ENCODE data around the gene PPP6R2. TPM values are rescaled to one million over a fixed set of nuclear protein-coding genes. Genes with fewer than 3 reads are reported as not detected.

The PPP6R2 gene
- total and polyA plus RNA-seq, 9 of the 15 experiments (the other 6 are each of a cell fraction or from before 2014, with no cell fraction given), result 0.32 to 39.8 (median 21.4) TPM

- no peak for ATAC-seq
- ChIA-PET CTCF (ENCODE audit: low intra/inter-chr PET ratio) (interaction anchor here (0.6 kb wide), 1 partner anchor 359 kb away, joined by 3 read pairs; no protein-coding TSS in a partner anchor), POLR2A (no interaction called here)
- Histone ChIP-seq H3K4me3 (no peak overlapping the region), H3K9ac (ENCODE audit: insufficient read depth in 1 of 2, low read depth in 2 of 2, low read length in 2 of 2) (no peak overlapping the region), H4K20me1 (replicated peaks; ENCODE audit: control insufficient read depth, insufficient read depth, low read length) (no peaks in the 10 kb centered on the region), H2AFZ (ENCODE audit: low read depth, low read length) (no peak overlapping the region), H3K27me3 (ENCODE audit: control insufficient read depth in 2 of 2, insufficient read depth in 2 of 2, low read length in 2 of 2) (no peaks in the 10 kb centered on the region), H3K27ac (ENCODE audit: extremely low read depth, low read depth, low read length) (no peak overlapping the region), H3K9me1 (ENCODE audit: control insufficient read depth, insufficient read depth, low read length) (no peaks in the 10 kb centered on the region), H3K9me3 (replicated peaks; ENCODE audit: control insufficient read depth, insufficient read depth, low read depth, low read length) (no peaks in the 10 kb centered on the region), H3K4me2 (ENCODE audit: insufficient read depth, low read length) (no peak overlapping the region), H3K79me2 (ENCODE audit: control insufficient read depth, insufficient read depth, low read length) (no peaks in the 10 kb centered on the region), H3K4me1 (replicated peaks in 1 of 2; ENCODE audit: control insufficient read depth in 2 of 2, insufficient read depth in 2 of 2, low read length in 2 of 2) (peaks cover 0 to 4% of the 10 kb centered on the region in 2 experiments; a peak in 2 of 5 replicates), H3K36me3 (ENCODE audit: control insufficient read depth, insufficient read depth, low read length) (peaks cover 58% of the 10 kb centered on the region; the same call in 1 of the 3 replicates)
- FAIRE-seq, result no peak
- DNase-seq (ENCODE audit: extremely low read depth in 1 of 4, low spot score in 3 of 4), result no peak
- no peak for TF ChIP-seq GTF2F1 (IDR thresholded peaks at IDR 0.05; ENCODE audit: low read depth, low read length)
- no peak for TF ChIP-seq ZNF165 (CRISPR knock-in tag; IDR thresholded peaks at IDR 0.05; ENCODE audit: borderline replicate concordance)
- TF ChIP-seq EP400 (IDR thresholded peaks at IDR 0.05), result no peak
- TF ChIP-seq KHSRP (IDR thresholded peaks at IDR 0.05), result no peak
- TF ChIP-seq SMAD1 (IDR thresholded peaks at IDR 0.05; ENCODE audit: low read depth, low read length, partially characterized antibody), result no peak
- no peak for TF ChIP-seq ZNF197 (CRISPR knock-in tag; IDR thresholded peaks at IDR 0.05; ENCODE audit: low read depth)
- TF ChIP-seq CBFB (CRISPR knock-in tag; IDR thresholded peaks at IDR 0.05), result no peak
- TF ChIP-seq PTBP1 (IDR thresholded peaks at IDR 0.05; ENCODE audit: low read depth, low read length), result no peak
- no peak for TF ChIP-seq DDX20 (tag; IDR thresholded peaks at IDR 0.05; ENCODE audit: low read depth)
- intact Hi-C loops (cut with micrococcal nuclease), result no loop called here
- 95% methylated on average over 10 of the region's 17 CpGs for WGBS (ENCODE audit: insufficient coverage, low coverage, missing lambda C conversion rate)
- no TSS peak for BruUV-seq (replicated peaks)
- in situ Hi-C loops (cut with MboI), result no loop called here
Observed at GRCh38 chr22:50460938-50461337, 117.8 kb downstream of the PPP6R2 start.
